Activated B cell treated with CpG ODN at 0.5 μM for 24 hours (primary cell): ENCODE measurements around the gene COA3. TPM values are rescaled to one million over a fixed set of nuclear protein-coding genes. Genes with fewer than 3 reads are reported as not detected.

Experiments
- ATAC-seq: fragments of 200-7000 bp; cut with Tn5 transposase; one replicate; pipeline ENCODE4 v1.10.0; 2021; ENCODE audit warnings: low read depth, mild to moderate bottlenecking, moderate library complexity
- CTCF ChIA-PET: fragments of 350-600 bp; sonication (Branson Sonifier 250); formaldehyde crosslinking; loops from one replicate; lab custom pipeline; 2021; ENCODE audit warnings: antibody characterized with exemption; lab: Charles Lee
- POLR2A ChIA-PET: fragments of 350-600 bp; sonication (Branson Sonifier 250); formaldehyde crosslinking; loops from one replicate; lab custom pipeline; 2021; ENCODE audit warnings: antibody characterized with exemption; lab: Charles Lee
- DNase-seq: peaks from one replicate; pipeline ENCODE4 v3.0.0; 2022
- H3K27ac Mint-ChIP-seq: one replicate; pipeline ENCODE4 v1.8.0; 2020; ENCODE audit warnings: mixed read lengths
- H3K27me3 Mint-ChIP-seq: one replicate; pipeline ENCODE4 v1.8.0; 2021; ENCODE audit warnings: mixed read lengths
- H3K36me3 Mint-ChIP-seq: one replicate; pipeline ENCODE4 v1.8.0; 2021; ENCODE audit warnings: low read depth, mixed read lengths
- H3K4me1 Mint-ChIP-seq: one replicate; pipeline ENCODE4 v1.8.0; 2021; ENCODE audit warnings: mixed read lengths
- H3K4me3 Mint-ChIP-seq: one replicate; pipeline ENCODE4 v1.8.0; 2020; ENCODE audit warnings: mild to moderate bottlenecking, mixed read lengths
- H3K9me3 Mint-ChIP-seq: one replicate; pipeline ENCODE4 v1.8.0; 2020; ENCODE audit warnings: mixed read lengths
- intact Hi-C: fragments of 100-400 bp; cut with micrococcal nuclease; formaldehyde crosslinking; loops from one replicate; pipeline ENCODE4 v1.15.1; 2024
- total RNA-seq: library from RNA; stranded (reverse); gene quantifications from 2 replicates; pipeline ENCODE4 v1.2.3, GENCODE V29; 2022
- TF ChIP-seq, protein P1 (sequence below): fragments of 200-600 bp; IDR thresholded peaks from one replicate; pipeline ENCODE4 v1.8.0; 2022; ENCODE audit warnings: antibody characterized with exemption, mild to moderate bottlenecking

Gene COA3
- total RNA-seq, 1 donor from 2014 or later, result 41.4 TPM

- H3K27ac Mint-ChIP-seq, result no peak overlapping the region
- H3K4me3 Mint-ChIP-seq, result no peak overlapping the region
- ATAC-seq (no peak), DNase-seq (no peak)
- peaks cover 54% of the 10 kb centered on the region for H3K36me3 Mint-ChIP-seq
- no peaks in the 10 kb centered on the region for H3K27me3 Mint-ChIP-seq
- peaks cover 17% of the 10 kb centered on the region for H3K4me1 Mint-ChIP-seq
- CTCF ChIA-PET, result interaction anchor here (1.5 kb wide), 1 partner anchor 326 kb away, joined by 3 read pairs; no protein-coding TSS in a partner anchor
- intact Hi-C loops, result no loop called here
- no peaks in the 10 kb centered on the region for H3K9me3 Mint-ChIP-seq
- POLR2A ChIA-PET, result interaction anchor here (0.5 to 2.1 kb wide), 9 partner anchors 12 to 1658 kb away, joined by 3 to 8 read pairs (median 3); partner anchors contain the start of genes BECN1, GPATCH8, PSMC3IP and RPL27
- TF ChIP-seq, protein P1, sequence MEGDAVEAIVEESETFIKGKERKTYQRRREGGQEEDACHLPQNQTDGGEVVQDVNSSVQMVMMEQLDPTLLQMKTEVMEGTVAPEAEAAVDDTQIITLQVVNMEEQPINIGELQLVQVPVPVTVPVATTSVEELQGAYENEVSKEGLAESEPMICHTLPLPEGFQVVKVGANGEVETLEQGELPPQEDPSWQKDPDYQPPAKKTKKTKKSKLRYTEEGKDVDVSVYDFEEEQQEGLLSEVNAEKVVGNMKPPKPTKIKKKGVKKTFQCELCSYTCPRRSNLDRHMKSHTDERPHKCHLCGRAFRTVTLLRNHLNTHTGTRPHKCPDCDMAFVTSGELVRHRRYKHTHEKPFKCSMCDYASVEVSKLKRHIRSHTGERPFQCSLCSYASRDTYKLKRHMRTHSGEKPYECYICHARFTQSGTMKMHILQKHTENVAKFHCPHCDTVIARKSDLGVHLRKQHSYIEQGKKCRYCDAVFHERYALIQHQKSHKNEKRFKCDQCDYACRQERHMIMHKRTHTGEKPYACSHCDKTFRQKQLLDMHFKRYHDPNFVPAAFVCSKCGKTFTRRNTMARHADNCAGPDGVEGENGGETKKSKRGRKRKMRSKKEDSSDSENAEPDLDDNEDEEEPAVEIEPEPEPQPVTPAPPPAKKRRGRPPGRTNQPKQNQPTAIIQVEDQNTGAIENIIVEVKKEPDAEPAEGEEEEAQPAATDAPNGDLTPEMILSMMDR, result no peak
These were observed 47.0 kb upstream of the COA3 start for GRCh38 chr17:42845556-42845917.

- no peak overlapping the region for H3K27ac Mint-ChIP-seq
These were observed 46.5 kb upstream of the COA3 start for GRCh38 chr17:42844761-42845555.

DNA sequence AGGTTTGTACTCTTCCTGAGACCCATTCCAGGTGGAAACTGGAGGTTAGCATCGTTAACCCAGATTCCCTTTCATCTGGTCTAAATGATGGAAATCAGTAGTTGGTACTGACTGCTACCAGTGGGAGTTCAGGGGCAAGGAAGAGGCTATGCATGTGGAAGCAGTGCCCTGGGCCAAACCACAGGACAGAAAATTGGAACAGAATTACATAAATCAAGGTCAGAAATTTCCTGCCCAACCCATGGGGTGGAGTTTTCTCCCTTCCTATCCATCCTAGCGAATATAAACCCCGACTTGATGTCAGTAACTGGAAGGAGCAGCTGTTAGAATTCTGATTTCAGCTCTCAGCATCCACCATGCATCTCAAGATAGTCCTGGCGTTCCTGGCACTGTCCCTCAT, 45.8 kb upstream of the COA3 start, which contains the start of gene AOC2:
Gene AOC2, plus strand, starts transcription at position 310 of the 400 bp plus-strand sequence. Its CDS starts 47 bp downstream, at position 357.
- no peaks in the 10 kb centered on the region for H3K27me3 Mint-ChIP-seq
- peaks cover 17% of the 10 kb centered on the region for H3K4me1 Mint-ChIP-seq
- H3K27ac Mint-ChIP-seq, result no peak within 1 kb of the TSS
- H3K4me3 Mint-ChIP-seq, result no peak within 1 kb of the TSS
- DNase-seq (no peak), ATAC-seq (no peak)
- POLR2A ChIA-PET, result interaction anchor here (1.3 to 2.1 kb wide), 3 partner anchors 154 to 471 kb away, joined by 3 to 8 read pairs (median 5); partner anchors contain the start of genes RPL27 and TMEM106A
- H3K36me3 Mint-ChIP-seq, result peaks cover 63% of the 10 kb centered on the region
- H3K9me3 Mint-ChIP-seq, result no peaks in the 10 kb centered on the region
- intact Hi-C loops, result loop anchor here (5.0 kb wide), 1 partner anchor 493 kb away; no protein-coding TSS in a partner anchor
- CTCF ChIA-PET, result interaction anchor here (1.5 to 2.5 kb wide), 3 partner anchors 85 to 328 kb away, joined by 3 to 19 read pairs (median 7); partner anchors contain the start of gene RPL27
- TF ChIP-seq, protein P1, result no peak

More at GRCh38 chr17:42844761-42845555, 46.5 kb upstream of the COA3 start:
- Mint-ChIP-seq H3K36me3 (peaks cover 57% of the 10 kb centered on the region), H3K27me3 (no peaks in the 10 kb centered on the region), H3K9me3 (no peaks in the 10 kb centered on the region), H3K4me1 (peaks cover 17% of the 10 kb centered on the region), H3K4me3 (no peak overlapping the region)
- DNase-seq (no peak), ATAC-seq (no peak)
- ChIA-PET CTCF (interaction anchor here (1.5 kb wide), 1 partner anchor 327 kb away, joined by 3 read pairs; no protein-coding TSS in a partner anchor), POLR2A (interaction anchor here (0.5 to 2.1 kb wide), 8 partner anchors 11 to 471 kb away, joined by 3 to 8 read pairs (median 3); partner anchors contain the start of genes BECN1, PSMC3IP and RPL27)
- intact Hi-C loops, result loop anchor here (5.0 kb wide), 1 partner anchor 492 kb away; no protein-coding TSS in a partner anchor
- TF ChIP-seq, protein P1, result no peak

- ChIA-PET POLR2A (interaction anchor here (0.6 to 1.9 kb wide), 5 partner anchors 10 to 472 kb away, joined by 3 to 8 read pairs (median 6); partner anchors contain the start of genes PSME3, RPL27 and TMEM106A), CTCF (interaction anchor here (1.1 to 2.5 kb wide), 4 partner anchors 11 to 371 kb away, joined by 3 to 19 read pairs (median 6); partner anchors contain the start of gene RPL27)
- peaks cover 17% of the 10 kb centered on the region for H3K4me1 Mint-ChIP-seq
- H3K4me3 Mint-ChIP-seq, result no peak overlapping the region
- no peaks in the 10 kb centered on the region for H3K27me3 Mint-ChIP-seq
- TF ChIP-seq, protein P1, result no peak
- intact Hi-C loops, result loop anchor here (1.0 to 5.0 kb wide), 4 partner anchors 85 to 494 kb away; partner anchors contain the start of gene RPL27
- H3K27ac Mint-ChIP-seq, result no peak overlapping the region
- H3K9me3 Mint-ChIP-seq, result no peaks in the 10 kb centered on the region
- DNase-seq (no peak), ATAC-seq (peak; percentile 45)
- H3K36me3 Mint-ChIP-seq, result peaks cover 71% of the 10 kb centered on the region
These were observed 44.9 kb upstream of the COA3 start for GRCh38 chr17:42843358-42843934.
